Endothelial cell of umbilical vein (primary cell): ENCODE measurements around the gene OXTR. TPM values are rescaled to one million over a fixed set of nuclear protein-coding genes. Genes with fewer than 3 reads are reported as not detected.

Source experiments
- BruUV-seq: library from RNA; stranded (reverse); fragments of 400-500 nt; replicated peaks from 2 replicates; lab custom pipeline; 2021; lab: Mats Ljungman, UMichigan
- CTCF ChIA-PET: fragments of 300-600, 350-600 bp; sonication (Branson Sonifier 250); formaldehyde crosslinking; loops from one replicate; lab custom pipeline; 2021; ENCODE audit warnings: antibody characterized with exemption, inconsistent platforms; lab: Charles Lee
- POLR2A ChIA-PET: fragments of 300-600, 350-600 bp; sonication (Branson Sonifier 250); formaldehyde crosslinking; loops from one replicate; lab custom pipeline; 2021; ENCODE audit warnings: antibody characterized with exemption, inconsistent platforms; lab: Charles Lee
- DNase-seq: peaks from one replicate; pipeline ENCODE4 v3.0.0-alpha.2; 2011; ENCODE audit warnings: low read depth, low spot score
- FAIRE-seq: peaks from 2 replicates; lab custom pipeline; 2011; peaks lifted over from hg19 to GRCh38; lab: Jason Lieb, UNC
- H2AFZ ChIP-seq: 2 replicates; pipeline ENCODE4 v1.6.0; 2012; ENCODE audit warnings: low read depth, low read length, control low read depth, inconsistent platforms
- H3K27ac ChIP-seq: 2 replicates; pipeline ENCODE4 v1.5.1; 2011; ENCODE audit warnings: low read depth, mild to moderate bottlenecking, control low read depth, low read length, moderate library complexity; ENCODE audit not compliant: insufficient read depth
- H3K27me3 ChIP-seq, 2 experiments: 2 replicates each; pipeline versions ENCODE4 v1.6.0 to v1.6.1; 2011; ENCODE audit warnings: low read length in 2 of 2, mixed read lengths in 1 of 2; ENCODE audit not compliant: control insufficient read depth in 2 of 2, insufficient read depth in 2 of 2
- H3K36me3 ChIP-seq, 2 experiments: 2 replicates in 1 of 2; 3 replicates in 1 of 2; pipeline ENCODE4 v1.5.1; 2011; ENCODE audit warnings: low read length in 2 of 2, mild to moderate bottlenecking in 1 of 2, moderate library complexity in 1 of 2; ENCODE audit not compliant: control insufficient read depth in 2 of 2, insufficient read depth in 2 of 2; ENCODE audit errors: extremely low read depth in 1 of 2
- H3K4me1 ChIP-seq: 3 replicates; pipeline ENCODE4 v1.5.1; 2011; ENCODE audit warnings: mild to moderate bottlenecking, low read length; ENCODE audit not compliant: control insufficient read depth, insufficient read depth; ENCODE audit errors: extremely low read depth
- H3K4me2 ChIP-seq: 2 replicates; pipeline ENCODE4 v1.6.1; 2011; ENCODE audit warnings: low read length, control low read depth, mixed read lengths; ENCODE audit not compliant: insufficient read depth
- H3K4me3 ChIP-seq, 3 experiments: fragments of 200-600 bp in 1 of 3; sonication (generic), shearing (Covaris generic) in 1 of 3; replicated peaks in 1 of 3; 2 replicates each; pipeline ENCODE4 v1.5.1; 2011 to 2016; ENCODE audit warnings: control low read depth in 3 of 3, low read length in 3 of 3, mild to moderate bottlenecking in 2 of 3, inconsistent platforms in 1 of 3, low read depth in 1 of 3, moderate library complexity in 1 of 3; ENCODE audit not compliant: insufficient read depth in 1 of 3
- H3K79me2 ChIP-seq: 2 replicates; pipeline ENCODE4 v1.6.0; 2012; ENCODE audit warnings: low read length, inconsistent platforms; ENCODE audit not compliant: control insufficient read depth, insufficient read depth
- H3K9ac ChIP-seq: replicated peaks from 2 replicates; pipeline ENCODE3; 2011; ENCODE audit warnings: low read length, control low read depth; ENCODE audit not compliant: insufficient read depth; ENCODE audit errors: extremely low read depth
- H3K9me1 ChIP-seq: replicated peaks from 3 replicates; pipeline ENCODE4 v1.6.0; 2011; ENCODE audit warnings: mild to moderate bottlenecking, low read length; ENCODE audit not compliant: control insufficient read depth, insufficient read depth; ENCODE audit errors: extremely low read depth
- H3K9me3 ChIP-seq: replicated peaks from 2 replicates; pipeline ENCODE4 v1.5.1; 2012; ENCODE audit warnings: low read length, inconsistent platforms; ENCODE audit not compliant: control insufficient read depth, insufficient read depth
- H4K20me1 ChIP-seq: replicated peaks from 2 replicates; pipeline ENCODE3; 2011; ENCODE audit warnings: mild to moderate bottlenecking, low read length; ENCODE audit not compliant: control insufficient read depth, insufficient read depth; ENCODE audit errors: extremely low read depth
- CTCF ChIP-seq, 2 donors: IDR thresholded peaks; 1 replicate in 1 of 2; 2 replicates in 1 of 2; pipeline ENCODE4 v1.5.1; 2011; ENCODE audit warnings: low read length in 2 of 2, mild to moderate bottlenecking in 2 of 2, moderate library complexity in 2 of 2, control low read depth in 1 of 2, inconsistent platforms in 1 of 2, low read depth in 1 of 2; ENCODE audit not compliant: insufficient read depth in 1 of 2; ENCODE audit errors: extremely low read depth in 1 of 2
- EZH2 ChIP-seq: IDR thresholded peaks from 2 replicates; pipeline ENCODE4 v1.6.1; 2012; ENCODE audit warnings: borderline replicate concordance, low read depth, mild to moderate bottlenecking, moderate library complexity, low read length, inconsistent platforms; ENCODE audit not compliant: severe bottlenecking
- FOS ChIP-seq: IDR thresholded peaks from 2 replicates; pipeline ENCODE4 v1.6.1; 2011; ENCODE audit warnings: mild to moderate bottlenecking, low read length, moderate library complexity, borderline replicate concordance; ENCODE audit not compliant: insufficient read depth
- GATA2 ChIP-seq: IDR thresholded peaks from 2 replicates; pipeline ENCODE4 v1.7.0; 2011; ENCODE audit warnings: low read depth, mild to moderate bottlenecking, moderate library complexity, mixed read lengths, low read length; ENCODE audit not compliant: insufficient read length, insufficient read depth
- MAX ChIP-seq: IDR thresholded peaks from 2 replicates; pipeline ENCODE4 v1.6.1; 2011; ENCODE audit not compliant: insufficient read depth, insufficient read length
- POLR2A ChIP-seq: IDR thresholded peaks from 2 replicates; pipeline ENCODE4 v1.6.1; 2012; ENCODE audit warnings: low read depth, mild to moderate bottlenecking, control low read depth, low read length
- dilution Hi-C: fragments of 300-500 bp; cut with MboI; formaldehyde crosslinking; loops from one replicate; pipeline ENCODE4 v1.15.0; 2019; ENCODE audit warnings: low sequenced_read_pairs; ENCODE audit not compliant: extremely low pct_ligation_motif_present
- intact Hi-C: fragments of 100-400 bp; cut with micrococcal nuclease; formaldehyde crosslinking; loops from one replicate; pipeline ENCODE4 v1.10.0; 2022
- polyA plus RNA-seq, 4 experiments: library from polyadenylated mRNA; depleted of rRNA in 3 of 4; stranded (reverse) in 3 of 4; unstranded in 1 of 4; fragments of >200 nt; gene quantifications; 2 replicates each; pipeline versions ENCODE4 v1.2.1 to v1.2.3, GENCODE V29; 2011 to 2012; ENCODE audit warnings: missing spikeins in 1 of 4
- total RNA-seq: library from RNA; stranded (reverse); gene quantifications from 2 replicates; pipeline ENCODE4 v1.2.3, GENCODE V29; 2021

Gene OXTR
- total and polyA plus RNA-seq, 2 donors (not counting 3 experiments of a cell fraction or from before 2014, with no cell fraction given): 0.12 to 0.40 TPM

- BruUV-seq: no TSS peak
- no peak overlapping the region for H2AFZ ChIP-seq
- no peaks in the 10 kb centered on the region for H3K36me3 ChIP-seq
- no peak overlapping the region for H3K4me3 ChIP-seq
- ChIA-PET CTCF (no interaction called here), POLR2A (no interaction called here)
- peaks cover 16% of the 10 kb centered on the region for H3K4me1 ChIP-seq
- H3K9ac ChIP-seq: no peak overlapping the region
- no peak for DNase-seq
- H3K9me3 ChIP-seq: no peaks in the 10 kb centered on the region
- H3K27me3 ChIP-seq: peaks cover 24 to 28% of the 10 kb centered on the region in 2 experiments
- intact Hi-C loops: no loop called here
- no peaks in the 10 kb centered on the region for H4K20me1 ChIP-seq
- H3K27ac ChIP-seq: no peak overlapping the region
- H3K79me2 ChIP-seq: no peaks in the 10 kb centered on the region
- TF ChIP-seq GATA2: no peak
- no peak overlapping the region for H3K4me2 ChIP-seq
- no peaks in the 10 kb centered on the region for H3K9me1 ChIP-seq
- dilution Hi-C loops: no loop called here
- FAIRE-seq: no peak
These were observed 4.9 kb downstream of the OXTR start for GRCh38 chr3:8764528-8764927.

GRCh38 chr3:8762607-8763377 is 6.6 kb downstream of the OXTR start:
- Histone ChIP-seq H3K9me1 (no peaks in the 10 kb centered on the region), H3K27me3 (peaks cover 14% of the 10 kb centered on the region in 2 experiments), H3K27ac (no peak overlapping the region), H3K4me1 (peaks cover 2% of the 10 kb centered on the region), H2AFZ (no peak overlapping the region), H4K20me1 (no peaks in the 10 kb centered on the region), H3K9ac (no peak overlapping the region), H3K4me2 (no peak overlapping the region), H3K9me3 (no peaks in the 10 kb centered on the region), H3K4me3 (no peak overlapping the region), H3K36me3 (no peaks in the 10 kb centered on the region), H3K79me2 (no peaks in the 10 kb centered on the region)
- FAIRE-seq (no peak), DNase-seq (no peak)
- dilution Hi-C loops: no loop called here
- CTCF ChIA-PET: interaction anchor here (1.0 kb wide), 1 partner anchor 8 kb away, joined by 3 read pairs; no protein-coding TSS in a partner anchor
- BruUV-seq: no TSS peak
- TF ChIP-seq POLR2A (no peak), GATA2 (no peak), FOS (no peak), CTCF (IDR thresholded peaks at IDR 0.05; ENCODE audit: extremely low read depth in 1 of 2, insufficient read depth in 1 of 2, low read depth in 1 of 2, low read length in 2 of 2) (no peak), MAX (no peak), EZH2 (no peak)
- POLR2A ChIA-PET: no interaction called here
- intact Hi-C loops: no loop called here
